Lower lobe of right lung (tissue), 2 donors: ENCODE measurements around the gene NMRK2. TPM values are rescaled to one million over a fixed set of nuclear protein-coding genes. Genes with fewer than 3 reads are reported as not detected.
A peak's percentile ranks its signal among the peaks of the same experiment; 100 is the strongest.

Experiments
- ATAC-seq, 2 donors: fragments of 200-7000 bp; cut with Tn5 transposase; one replicate each; pipeline ENCODE4 v1.9.1; 2020 to 2022; ENCODE audit warnings: mild to moderate bottlenecking in 2 of 2, moderate library complexity in 2 of 2
- DNase-seq: peaks from one replicate; pipeline ENCODE4 v3.0.0-alpha.2; 2020
- H3K27ac ChIP-seq: fragments of 200-600 bp; one replicate; pipeline ENCODE4 v1.8.0; 2022
- H3K27me3 ChIP-seq: fragments of 200-600 bp; one replicate; pipeline ENCODE4 v1.8.0; 2022; ENCODE audit warnings: low read depth
- H3K36me3 ChIP-seq: fragments of 200-600 bp; one replicate; pipeline ENCODE4 v1.8.0; 2022; ENCODE audit warnings: mild to moderate bottlenecking
- H3K4me1 ChIP-seq: fragments of 200-600 bp; one replicate; pipeline ENCODE4 v1.8.0; 2022
- H3K4me3 ChIP-seq: fragments of 200-600 bp; one replicate; pipeline ENCODE4 v1.8.0; 2022; ENCODE audit warnings: mild to moderate bottlenecking
- H3K9me3 ChIP-seq: fragments of 200-600 bp; one replicate; pipeline ENCODE4 v1.8.0; 2022
- CTCF ChIP-seq: fragments of 200-600 bp; IDR thresholded peaks from one replicate; pipeline ENCODE4 v1.8.0; 2022; ENCODE audit warnings: antibody characterized with exemption, mild to moderate bottlenecking
- intact Hi-C: fragments of 100-400 bp; cut with DNase I; formaldehyde crosslinking; loops from one replicate; pipeline ENCODE4 v1.11.0; 2022
- total RNA-seq: library from RNA; stranded (reverse); fragmentation: NEBNext Ultra II Directional; extraction: Animal tissue kit (Norgen Biotek cat#: 25700); gene quantifications from one replicate; pipeline ENCODE4 v1.2.1, GENCODE V29; 2021
- donor health status: DM: no; HTN: yes; CAD: no; lungs with severe emphysema.

Gene NMRK2
- total RNA-seq, 1 donor from 2014 or later: not detected

DNA sequence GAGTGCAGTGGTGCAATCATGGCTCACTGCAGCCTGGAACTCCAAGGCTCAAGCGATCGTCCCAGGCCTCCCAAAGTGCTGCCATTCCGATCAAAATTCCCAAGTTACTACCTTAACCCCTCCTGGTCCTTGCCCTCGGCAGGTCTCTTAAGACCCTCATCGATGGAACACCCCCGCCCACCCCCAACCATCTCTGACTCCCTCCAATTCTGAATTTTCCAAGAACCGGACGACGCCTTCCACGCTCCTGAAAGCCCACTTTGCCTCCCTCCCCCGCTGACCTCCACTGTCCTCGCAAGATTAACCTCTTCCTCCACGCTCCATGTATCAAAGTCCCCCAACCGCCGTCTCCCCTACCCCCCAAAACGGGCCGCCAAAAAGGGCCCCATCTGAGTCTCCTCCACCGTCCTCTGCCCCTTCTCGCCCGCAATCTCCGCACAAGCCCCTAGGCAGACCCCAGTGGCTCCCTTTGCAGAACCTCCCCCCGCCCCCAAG lies 37.5 kb downstream of the NMRK2 start:
- DNase-seq (no peak), ATAC-seq (no peak)
- Histone ChIP-seq H3K27me3 (no peaks in the 10 kb centered on the region), H3K9me3 (no peaks in the 10 kb centered on the region), H3K36me3 (peaks cover 36% of the 10 kb centered on the region), H3K4me3 (peak overlapping the region; percentile 81), H3K4me1 (peaks cover 47% of the 10 kb centered on the region), H3K27ac (peak overlapping the region; percentile 92)
- TF ChIP-seq CTCF: no peak
- intact Hi-C loops: no loop called here

DNA sequence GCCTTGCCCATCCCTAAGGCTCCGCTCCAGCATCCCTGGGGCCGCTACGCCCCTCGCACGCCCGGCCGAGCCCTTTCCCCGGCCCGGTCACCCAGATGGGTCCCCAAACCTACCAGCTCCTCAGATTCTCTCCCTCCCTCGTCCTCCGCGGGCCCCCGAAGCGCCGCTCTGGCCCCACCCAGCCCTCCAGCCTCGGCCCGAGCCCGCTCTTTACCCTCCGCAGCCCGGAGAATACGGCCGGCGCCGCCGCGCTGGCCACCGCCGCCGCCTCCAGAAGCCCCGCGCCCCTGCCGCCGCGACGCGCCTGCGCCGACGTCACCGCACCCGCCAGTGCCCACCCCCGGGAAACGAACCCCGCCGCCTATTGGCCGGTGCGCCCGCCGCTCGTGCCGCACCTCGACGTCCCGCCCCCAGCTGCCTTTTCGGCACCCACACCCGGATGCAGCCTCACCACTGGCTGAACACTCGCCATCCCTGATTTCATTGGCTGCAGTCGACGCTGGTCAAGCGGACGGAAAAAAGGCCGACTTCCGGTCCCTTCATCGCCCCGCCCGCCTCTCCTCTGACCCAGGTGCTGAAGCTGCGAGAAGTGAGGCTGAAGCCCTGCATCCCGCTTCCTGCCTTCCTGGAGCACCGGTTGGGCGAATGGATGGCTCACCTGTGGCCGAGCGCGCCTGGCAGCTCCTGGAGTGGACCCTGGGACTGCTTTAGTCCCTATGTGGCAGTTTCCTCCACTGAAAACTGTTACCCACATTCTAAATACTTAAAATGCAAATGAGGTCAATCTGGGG lies 38.1 kb downstream of the NMRK2 start, which contains the start of gene DAPK3:
DAPK3 (minus strand) TSS at position 292 of the 791 bp plus-strand sequence. CDS start 1,364 bp downstream, outside the sequence.
- H3K27ac ChIP-seq: peak within 1 kb of the TSS; percentile 92
- TF ChIP-seq CTCF: peak; percentile 13
- no peaks in the 10 kb centered on the region for H3K9me3 ChIP-seq
- peaks cover 36% of the 10 kb centered on the region for H3K36me3 ChIP-seq
- no peaks in the 10 kb centered on the region for H3K27me3 ChIP-seq
- ATAC-seq: peak; percentile 93 to 95
- H3K4me1 ChIP-seq: peaks cover 47% of the 10 kb centered on the region
- peak; percentile 97 for DNase-seq
- peak within 1 kb of the TSS; percentile 81 for H3K4me3 ChIP-seq
- intact Hi-C loops: no loop called here

DNA sequence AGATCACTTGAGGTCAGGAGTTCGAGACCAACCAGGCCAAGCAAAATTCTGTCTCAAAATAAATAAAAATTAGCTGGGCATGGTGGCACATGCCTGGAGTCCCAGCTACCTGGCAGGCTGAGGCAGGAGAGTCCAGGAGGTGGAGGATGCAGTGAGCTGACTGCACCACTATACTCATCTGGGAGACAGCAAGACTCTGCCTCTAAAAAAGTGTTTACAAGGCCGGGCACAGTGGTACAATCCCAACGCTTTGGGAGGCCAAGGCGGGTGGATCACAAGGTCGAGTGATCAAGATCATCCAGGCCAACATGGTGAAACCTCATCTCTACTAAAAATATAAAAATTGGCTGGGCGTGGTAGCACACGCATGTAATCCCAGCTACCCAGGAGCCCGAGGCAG lies 42.3 kb downstream of the NMRK2 start:
- Histone ChIP-seq H3K4me3 (no peak overlapping the region), H3K4me1 (peaks cover 11% of the 10 kb centered on the region), H3K36me3 (peaks cover 52% of the 10 kb centered on the region), H3K27ac (no peak overlapping the region), H3K9me3 (no peaks in the 10 kb centered on the region), H3K27me3 (no peaks in the 10 kb centered on the region)
- ATAC-seq: no peak
- intact Hi-C loops: no loop called here
- DNase-seq: no peak
- TF ChIP-seq CTCF: no peak

GRCh38 chr19:3975637-3976087 lies 42.8 kb downstream of the NMRK2 start:
- H3K9me3 ChIP-seq: no peaks in the 10 kb centered on the region
- DNase-seq (no peak), ATAC-seq (no peak)
- no peak overlapping the region for H3K4me3 ChIP-seq
- no peaks in the 10 kb centered on the region for H3K27me3 ChIP-seq
- H3K27ac ChIP-seq: no peak overlapping the region
- H3K4me1 ChIP-seq: peaks cover 10% of the 10 kb centered on the region
- intact Hi-C loops: no loop called here
- TF ChIP-seq CTCF: no peak
- peaks cover 58% of the 10 kb centered on the region for H3K36me3 ChIP-seq

- peak in 1 of 2 donors; percentile 1 for ATAC-seq
- Histone ChIP-seq H3K9me3 (no peaks in the 10 kb centered on the region), H3K27me3 (no peaks in the 10 kb centered on the region), H3K27ac (no peak overlapping the region), H3K4me3 (no peak overlapping the region), H3K36me3 (peaks cover 68% of the 10 kb centered on the region), H3K4me1 (peaks cover 4% of the 10 kb centered on the region)
- intact Hi-C loops: no loop called here
- TF ChIP-seq CTCF: no peak
- DNase-seq: no peak
Observed at GRCh38 chr19:3976495-3977241, 43.8 kb downstream of the NMRK2 start.
